ENCODE results near the gene FXYD2.
A peak's percentile ranks its signal among the peaks of the same experiment; 100 is the strongest.

Gene FXYD2

GRCh38 chr11:117823946-117824420 lies 561 bp downstream of the FXYD2 start:
- no peak for DNase-seq (ENCODE audit: insufficient read length)
- no peak for FAIRE-seq
- TF ChIP-seq TAF1 (IDR thresholded peaks at IDR 0.05; ENCODE audit: borderline replicate concordance, low read depth, low read length) = no peak

- FAIRE-seq (peak; percentile 95), DNase-seq (ENCODE audit: insufficient read length) (no peak)
- TF ChIP-seq TAF1 (IDR thresholded peaks at IDR 0.05; ENCODE audit: borderline replicate concordance, low read depth, low read length) = no peak
- TF ChIP-seq POLR2A (IDR thresholded peaks at IDR 0.05; ENCODE audit: low read depth, low read length) = no peak
- TF ChIP-seq POLR2AphosphoS5 (IDR thresholded peaks at IDR 0.05; ENCODE audit: low read depth, low read length) = no peak
These were observed 1.1 kb downstream of the FXYD2 start for GRCh38 chr11:117823294-117823945.

GRCh38 chr11:117822074-117823033 lies 2.2 kb downstream of the FXYD2 start:
- TF ChIP-seq POLR2AphosphoS5 (IDR thresholded peaks at IDR 0.05; ENCODE audit: low read depth, low read length) (no peak), TAF1 (IDR thresholded peaks at IDR 0.05; ENCODE audit: borderline replicate concordance, low read depth, low read length) (no peak), POLR2A (IDR thresholded peaks at IDR 0.05; ENCODE audit: low read depth, low read length) (no peak)

GRCh38 chr11:117821431-117821830 lies 3.1 kb downstream of the FXYD2 start:
- TF ChIP-seq POLR2A (IDR thresholded peaks at IDR 0.05; ENCODE audit: low read depth, low read length) (no peak), TAF1 (IDR thresholded peaks at IDR 0.05; ENCODE audit: borderline replicate concordance, low read depth, low read length) (no peak), POLR2AphosphoS5 (IDR thresholded peaks at IDR 0.05; ENCODE audit: low read depth, low read length) (no peak)
- DNase-seq (ENCODE audit: insufficient read length) (no peak), FAIRE-seq (no peak)

More at GRCh38 chr11:117822074-117823033, 2.2 kb downstream of the FXYD2 start:
- no peak for DNase-seq (ENCODE audit: insufficient read length)
- peak; percentile 79 for FAIRE-seq

GRCh38 chr11:117820516-117820915 lies 4.0 kb downstream of the FXYD2 start:
- TF ChIP-seq POLR2AphosphoS5 (IDR thresholded peaks at IDR 0.05; ENCODE audit: low read depth, low read length) = no peak
- TF ChIP-seq POLR2A (IDR thresholded peaks at IDR 0.05; ENCODE audit: low read depth, low read length) = no peak
- no peak for TF ChIP-seq TAF1 (IDR thresholded peaks at IDR 0.05; ENCODE audit: borderline replicate concordance, low read depth, low read length)
- FAIRE-seq (no peak), DNase-seq (ENCODE audit: insufficient read length) (no peak)

- FAIRE-seq (no peak), DNase-seq (ENCODE audit: insufficient read length) (no peak)
- TF ChIP-seq TAF1 (IDR thresholded peaks at IDR 0.05; ENCODE audit: borderline replicate concordance, low read depth, low read length) (no peak), POLR2AphosphoS5 (IDR thresholded peaks at IDR 0.05; ENCODE audit: low read depth, low read length) (no peak), POLR2A (IDR thresholded peaks at IDR 0.05; ENCODE audit: low read depth, low read length) (no peak)
These were observed 4.5 kb downstream of the FXYD2 start for GRCh38 chr11:117820071-117820470.

- FAIRE-seq (no peak), DNase-seq (ENCODE audit: insufficient read length) (no peak)
- TF ChIP-seq POLR2A (IDR thresholded peaks at IDR 0.05; ENCODE audit: low read depth, low read length) (no peak), TAF1 (IDR thresholded peaks at IDR 0.05; ENCODE audit: borderline replicate concordance, low read depth, low read length) (no peak), POLR2AphosphoS5 (IDR thresholded peaks at IDR 0.05; ENCODE audit: low read depth, low read length) (no peak)
These were observed 5.2 kb downstream of the FXYD2 start for GRCh38 chr11:117819096-117820040.

- no peak for DNase-seq (ENCODE audit: insufficient read length)
- TF ChIP-seq POLR2A (IDR thresholded peaks at IDR 0.05; ENCODE audit: low read depth, low read length) = no peak; the same call in 1 of the 2 replicates
- no peak for TF ChIP-seq POLR2AphosphoS5 (IDR thresholded peaks at IDR 0.05; ENCODE audit: low read depth, low read length)
- TF ChIP-seq TAF1 (IDR thresholded peaks at IDR 0.05; ENCODE audit: borderline replicate concordance, low read depth, low read length) = no peak
- no peak for FAIRE-seq
These were observed 6.3 kb downstream of the FXYD2 start for GRCh38 chr11:117818041-117818873.

GRCh38 chr11:117817368-117818040 lies 7.0 kb downstream of the FXYD2 start:
- TF ChIP-seq POLR2A (IDR thresholded peaks at IDR 0.05; ENCODE audit: low read depth, low read length) = no peak; the same call in 1 of the 2 replicates
- peak; percentile 64; the same call in 1 of the 2 replicates for TF ChIP-seq POLR2AphosphoS5 (IDR thresholded peaks at IDR 0.05; ENCODE audit: low read depth, low read length)
- TF ChIP-seq TAF1 (IDR thresholded peaks at IDR 0.05; ENCODE audit: borderline replicate concordance, low read depth, low read length) = 0 out of 2 replicates have a peak, but pooled peaks have one; percentile 14
- DNase-seq (ENCODE audit: insufficient read length) (no peak), FAIRE-seq (no peak)
